Ishikawa (cell line): ENCODE data around the gene SLC35C1.

Source experiments
- CEBPB ChIP-seq: IDR thresholded peaks from 2 replicates; pipeline ENCODE4 v1.6.1; 2012
- CREB1 ChIP-seq: IDR thresholded peaks from 2 replicates; pipeline ENCODE4 v1.6.1; 2012; ENCODE audit warnings: low read depth
- EGR1 ChIP-seq: IDR thresholded peaks from 2 replicates; pipeline ENCODE4 v1.6.1; 2012
- EP300 ChIP-seq: IDR thresholded peaks from 2 replicates; pipeline ENCODE4 v1.6.1; 2012; ENCODE audit warnings: borderline replicate concordance
- FOXM1 ChIP-seq: IDR thresholded peaks from 2 replicates; pipeline ENCODE4 v1.6.1; 2012; ENCODE audit warnings: low read depth, borderline replicate concordance
- NFIC ChIP-seq: IDR thresholded peaks from 2 replicates; pipeline ENCODE4 v1.6.1; 2012
- RAD21 ChIP-seq: IDR thresholded peaks from 2 replicates; pipeline ENCODE4 v1.6.1; 2012; ENCODE audit warnings: low read depth
- TAF1 ChIP-seq: IDR thresholded peaks from 2 replicates; pipeline ENCODE4 v1.6.1; 2012; ENCODE audit warnings: low read depth, mild to moderate bottlenecking
- TCF12 ChIP-seq: IDR thresholded peaks from 2 replicates; pipeline ENCODE4 v1.6.1; 2012; ENCODE audit warnings: low read depth
- TEAD4 ChIP-seq: IDR thresholded peaks from 2 replicates; pipeline ENCODE4 v1.6.1; 2012
- YY1 ChIP-seq: IDR thresholded peaks from 2 replicates; pipeline ENCODE4 v1.6.1; 2012; ENCODE audit warnings: low read depth
- ZBTB7A ChIP-seq: IDR thresholded peaks from 2 replicates; pipeline ENCODE4 v1.6.1; 2012; ENCODE audit warnings: low read depth
- TF ChIP-seq, protein P1 (sequence below): IDR thresholded peaks from 2 replicates; pipeline ENCODE4 v1.6.1; 2012
- TF ChIP-seq, protein P2 (sequence below): IDR thresholded peaks from 2 replicates; pipeline ENCODE4 v1.6.1; 2012; ENCODE audit warnings: low read depth, mild to moderate bottlenecking
- TF ChIP-seq, protein P3 (sequence below): IDR thresholded peaks from 2 replicates; pipeline ENCODE4 v1.6.1; 2012

Gene SLC35C1

DNA sequence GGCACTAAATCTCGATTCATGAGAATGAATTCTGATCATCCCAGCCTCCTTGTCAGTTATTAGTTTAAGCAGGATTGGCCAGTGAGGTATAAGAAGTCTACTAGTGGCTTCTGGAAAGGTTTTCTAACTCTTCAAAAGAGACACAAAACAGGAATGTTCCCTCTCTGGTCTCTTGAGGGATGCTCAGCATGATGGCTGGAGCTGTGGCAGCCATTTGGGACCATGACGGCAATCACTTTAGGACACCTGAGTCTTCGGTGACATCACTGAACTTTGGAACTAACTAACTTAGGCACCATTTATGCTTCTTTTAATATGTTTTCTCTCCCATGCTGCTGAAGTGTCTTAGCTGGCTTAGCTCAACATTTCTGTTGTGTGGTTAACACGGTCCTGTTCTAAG is 22.2 kb downstream of the SLC35C1 start:
- no peak for TF ChIP-seq TCF12

DNA sequence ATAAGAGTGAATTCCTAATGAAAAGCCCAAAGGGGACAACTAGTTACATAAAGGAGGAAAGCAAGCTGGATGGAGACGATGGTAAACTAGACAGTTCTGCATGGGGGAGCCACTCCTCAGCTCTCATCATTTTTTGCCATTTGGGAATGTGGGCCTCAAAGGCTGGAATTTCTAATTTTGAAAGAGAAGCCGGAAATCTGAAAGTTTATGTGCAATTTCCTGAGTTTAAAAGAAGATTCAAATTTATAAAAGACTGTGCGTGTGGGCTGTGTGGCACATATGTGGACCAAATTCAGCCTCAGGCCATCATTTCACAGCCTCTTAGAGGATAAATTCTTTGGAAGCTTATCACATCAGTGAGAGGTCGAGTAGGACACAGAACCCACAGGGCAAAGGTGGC is 24.0 kb downstream of the SLC35C1 start:
- TF ChIP-seq NFIC (no peak), YY1 (no peak), ZBTB7A (no peak), RAD21 (no peak), TCF12 (no peak), FOXM1 (no peak), EGR1 (no peak), CEBPB (no peak), TEAD4 (no peak), CREB1 (no peak), EP300 (no peak), TAF1 (no peak)
- TF ChIP-seq, protein P1, sequence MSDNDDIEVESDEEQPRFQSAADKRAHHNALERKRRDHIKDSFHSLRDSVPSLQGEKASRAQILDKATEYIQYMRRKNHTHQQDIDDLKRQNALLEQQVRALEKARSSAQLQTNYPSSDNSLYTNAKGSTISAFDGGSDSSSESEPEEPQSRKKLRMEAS, result no peak
- TF ChIP-seq, protein P2, sequence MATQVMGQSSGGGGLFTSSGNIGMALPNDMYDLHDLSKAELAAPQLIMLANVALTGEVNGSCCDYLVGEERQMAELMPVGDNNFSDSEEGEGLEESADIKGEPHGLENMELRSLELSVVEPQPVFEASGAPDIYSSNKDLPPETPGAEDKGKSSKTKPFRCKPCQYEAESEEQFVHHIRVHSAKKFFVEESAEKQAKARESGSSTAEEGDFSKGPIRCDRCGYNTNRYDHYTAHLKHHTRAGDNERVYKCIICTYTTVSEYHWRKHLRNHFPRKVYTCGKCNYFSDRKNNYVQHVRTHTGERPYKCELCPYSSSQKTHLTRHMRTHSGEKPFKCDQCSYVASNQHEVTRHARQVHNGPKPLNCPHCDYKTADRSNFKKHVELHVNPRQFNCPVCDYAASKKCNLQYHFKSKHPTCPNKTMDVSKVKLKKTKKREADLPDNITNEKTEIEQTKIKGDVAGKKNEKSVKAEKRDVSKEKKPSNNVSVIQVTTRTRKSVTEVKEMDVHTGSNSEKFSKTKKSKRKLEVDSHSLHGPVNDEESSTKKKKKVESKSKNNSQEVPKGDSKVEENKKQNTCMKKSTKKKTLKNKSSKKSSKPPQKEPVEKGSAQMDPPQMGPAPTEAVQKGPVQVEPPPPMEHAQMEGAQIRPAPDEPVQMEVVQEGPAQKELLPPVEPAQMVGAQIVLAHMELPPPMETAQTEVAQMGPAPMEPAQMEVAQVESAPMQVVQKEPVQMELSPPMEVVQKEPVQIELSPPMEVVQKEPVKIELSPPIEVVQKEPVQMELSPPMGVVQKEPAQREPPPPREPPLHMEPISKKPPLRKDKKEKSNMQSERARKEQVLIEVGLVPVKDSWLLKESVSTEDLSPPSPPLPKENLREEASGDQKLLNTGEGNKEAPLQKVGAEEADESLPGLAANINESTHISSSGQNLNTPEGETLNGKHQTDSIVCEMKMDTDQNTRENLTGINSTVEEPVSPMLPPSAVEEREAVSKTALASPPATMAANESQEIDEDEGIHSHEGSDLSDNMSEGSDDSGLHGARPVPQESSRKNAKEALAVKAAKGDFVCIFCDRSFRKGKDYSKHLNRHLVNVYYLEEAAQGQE, result no peak
- TF ChIP-seq, protein P3, sequence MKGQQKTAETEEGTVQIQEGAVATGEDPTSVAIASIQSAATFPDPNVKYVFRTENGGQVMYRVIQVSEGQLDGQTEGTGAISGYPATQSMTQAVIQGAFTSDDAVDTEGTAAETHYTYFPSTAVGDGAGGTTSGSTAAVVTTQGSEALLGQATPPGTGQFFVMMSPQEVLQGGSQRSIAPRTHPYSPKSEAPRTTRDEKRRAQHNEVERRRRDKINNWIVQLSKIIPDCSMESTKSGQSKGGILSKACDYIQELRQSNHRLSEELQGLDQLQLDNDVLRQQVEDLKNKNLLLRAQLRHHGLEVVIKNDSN, result no peak

DNA sequence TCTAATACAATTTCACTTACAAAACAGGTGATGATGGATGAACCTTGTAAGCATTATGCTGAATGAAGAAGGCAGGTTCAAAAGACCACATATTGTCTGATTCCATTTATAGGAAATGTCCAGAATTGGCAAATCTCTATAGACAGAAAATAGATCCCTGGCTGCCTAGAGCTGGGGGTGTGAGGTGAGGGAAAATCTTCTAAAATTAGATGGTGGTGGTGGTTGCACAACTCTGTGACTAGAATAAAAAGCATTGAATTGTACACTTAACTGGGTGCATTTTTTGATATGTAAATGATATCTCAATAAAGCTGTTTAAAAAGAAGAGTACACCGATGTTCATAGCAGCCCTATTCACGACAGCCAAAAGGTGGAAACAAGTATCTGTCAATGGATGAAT is 25.6 kb downstream of the SLC35C1 start:
- no peak for TF ChIP-seq TEAD4
- no peak for TF ChIP-seq CREB1
- no peak for TF ChIP-seq CEBPB

DNA sequence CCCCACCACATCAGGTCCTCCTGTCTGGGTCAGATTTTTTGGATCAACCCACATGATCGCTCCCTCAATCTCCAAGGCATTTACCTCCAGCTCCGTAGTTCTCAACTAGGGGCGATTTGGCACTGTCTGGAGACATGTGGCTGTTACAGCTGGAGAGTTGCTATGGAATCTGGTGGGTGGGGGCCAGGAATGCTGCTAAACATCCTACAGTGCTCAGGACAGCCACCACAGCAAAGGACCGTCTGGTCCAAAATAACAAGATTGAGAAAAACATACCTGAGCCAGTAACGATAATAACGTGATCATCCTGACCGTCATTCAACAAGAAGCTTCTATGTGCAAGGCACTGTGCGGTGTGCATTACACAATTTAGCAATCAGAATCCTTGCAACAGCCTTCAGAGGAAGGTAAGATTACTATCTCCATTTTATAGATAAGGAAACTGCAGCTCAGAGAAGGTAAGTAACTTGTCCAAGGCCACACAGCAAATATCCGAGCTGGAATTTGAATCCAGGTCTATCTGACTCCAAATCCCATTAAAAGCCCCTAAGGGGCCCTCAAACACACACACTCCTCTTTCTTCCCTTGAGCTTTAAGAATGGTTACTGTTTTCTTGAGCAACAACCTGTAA is 28.0 kb downstream of the SLC35C1 start:
- no peak for TF ChIP-seq ZBTB7A
- TF ChIP-seq YY1, result no peak
- TF ChIP-seq, protein P2, result no peak
- TF ChIP-seq CREB1, result no peak
- no peak for TF ChIP-seq EGR1
- TF ChIP-seq, protein P1, result no peak
- no peak for TF ChIP-seq NFIC
- no peak for TF ChIP-seq TEAD4
- TF ChIP-seq TCF12, result no peak
- no peak for TF ChIP-seq CEBPB
- TF ChIP-seq, protein P3, result no peak

DNA sequence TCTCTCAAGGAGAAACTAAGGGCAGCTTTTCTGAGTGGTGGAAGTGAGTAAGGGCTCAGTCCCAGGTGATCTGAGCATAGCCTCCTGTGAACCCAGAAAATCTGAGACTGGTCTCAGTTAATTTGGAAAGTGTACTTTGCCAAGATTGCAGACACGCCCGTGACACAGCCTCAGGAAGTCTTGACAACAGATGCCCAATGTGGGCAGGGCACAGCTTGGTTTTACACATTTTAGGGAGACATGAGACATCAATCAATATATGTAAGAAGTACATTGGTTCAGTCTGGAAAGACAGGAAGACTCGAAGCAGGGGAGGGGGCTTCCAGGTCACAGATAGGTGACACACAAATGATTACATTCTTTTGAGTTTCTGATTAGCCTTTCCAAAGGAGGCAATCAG is 28.8 kb downstream of the SLC35C1 start:
- TF ChIP-seq RAD21, result no peak
- TF ChIP-seq, protein P3, result no peak
- TF ChIP-seq TEAD4, result no peak
- no peak for TF ChIP-seq FOXM1
- no peak for TF ChIP-seq ZBTB7A
- no peak for TF ChIP-seq YY1
- no peak for TF ChIP-seq EGR1

DNA sequence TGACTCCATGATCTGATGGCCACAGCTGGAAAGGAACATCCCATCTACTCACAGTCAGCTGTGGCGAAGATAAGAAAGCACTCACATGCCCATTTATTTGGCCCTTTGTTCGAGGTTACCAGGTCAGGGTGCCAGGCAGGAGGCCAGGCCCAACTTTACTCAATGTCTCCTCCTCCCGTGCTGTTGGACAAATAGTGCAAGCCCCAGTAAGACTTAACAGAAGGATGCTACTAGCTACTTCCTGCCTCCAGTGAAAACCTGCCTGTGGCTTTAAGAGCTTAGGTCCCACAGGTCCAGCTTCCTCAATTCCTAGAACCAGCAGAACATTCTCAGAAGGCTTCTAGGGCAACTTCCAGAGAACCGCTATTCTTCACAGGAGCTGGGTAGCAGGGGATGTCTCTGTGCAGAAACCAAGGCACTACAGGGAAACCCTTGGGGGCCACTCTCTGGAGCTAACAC is 29.4 kb downstream of the SLC35C1 start:
- TF ChIP-seq, protein P2, result no peak
- no peak for TF ChIP-seq RAD21
- no peak for TF ChIP-seq TAF1
